GM12801 (cell line): Measurements from ENCODE around the gene DOCK1.

ENCODE experiments used
- CTCF ChIP-seq: IDR thresholded peaks from one replicate; pipeline ENCODE4 v1.5.1; 2011; ENCODE audit warnings: control low read depth; ENCODE audit not compliant: insufficient read length; ENCODE audit errors: extremely low read depth

The DOCK1 gene

GRCh38 chr10:127320176-127320575 is 414.9 kb downstream of the DOCK1 start:
- no peak for TF ChIP-seq CTCF

GRCh38 chr10:127322286-127322685 is 417.1 kb downstream of the DOCK1 start:
- TF ChIP-seq CTCF = no peak

- no peak for TF ChIP-seq CTCF
These were observed 420.3 kb downstream of the DOCK1 start for GRCh38 chr10:127325506-127325905.

- TF ChIP-seq CTCF = no peak
These were observed 421.7 kb downstream of the DOCK1 start for GRCh38 chr10:127326883-127327282.

- no peak for TF ChIP-seq CTCF
These were observed 426.5 kb downstream of the DOCK1 start for GRCh38 chr10:127331696-127332095.

GRCh38 chr10:127332631-127333030 is 427.4 kb downstream of the DOCK1 start:
- TF ChIP-seq CTCF = no peak

GRCh38 chr10:127337801-127338200 is 432.6 kb downstream of the DOCK1 start:
- no peak for TF ChIP-seq CTCF
